CD14-positive monocyte (primary cell): ENCODE measurements around the gene RMND5A. TPM values are rescaled to one million over a fixed set of nuclear protein-coding genes. Genes with fewer than 3 reads are reported as not detected.
A peak's percentile ranks its signal among the peaks of the same experiment; 100 is the strongest.

Experiments used
- DNase-seq, 3 donors: peaks; one replicate each; pipeline ENCODE4 v3.0.0-alpha.2; 2011 to 2022
- H2AFZ ChIP-seq: 2 replicates; pipeline ENCODE4 v1.6.0; 2012; ENCODE audit warnings: mild to moderate bottlenecking, low read depth, low read length, inconsistent platforms; ENCODE audit not compliant: insufficient read depth, poor library complexity, severe bottlenecking
- H3K27ac ChIP-seq, 2 donors: 1 replicate in 1 of 2; 2 replicates in 1 of 2; pipeline ENCODE4 v1.5.1; 2012 to 2013; ENCODE audit warnings: low read length in 2 of 2, control low read depth in 1 of 2, inconsistent platforms in 1 of 2, low read depth in 1 of 2, mild to moderate bottlenecking in 1 of 2
- H3K27me3 ChIP-seq, 2 donors: one replicate each; pipeline versions ENCODE4 v1.6.0 to v1.6.1; 2011 to 2013; ENCODE audit warnings: low read length in 2 of 2; ENCODE audit not compliant: control insufficient read depth in 2 of 2, insufficient read depth in 2 of 2
- H3K36me3 ChIP-seq, 2 donors: replicated peaks in 1 of 2; 1 replicate in 1 of 2; 2 replicates in 1 of 2; pipeline versions ENCODE4 v1.5.1 to v1.6.1; 2012 to 2013; ENCODE audit warnings: low read length in 2 of 2, control low read depth in 1 of 2, inconsistent platforms in 1 of 2, mild to moderate bottlenecking in 1 of 2; ENCODE audit not compliant: insufficient read depth in 2 of 2, control insufficient read depth in 1 of 2
- H3K4me1 ChIP-seq, 2 donors: 1 replicate in 1 of 2; 2 replicates in 1 of 2; pipeline versions ENCODE4 v1.5.1 to v1.6.1; 2012 to 2013; ENCODE audit warnings: low read length in 2 of 2, control low read depth in 1 of 2, inconsistent platforms in 1 of 2, mild to moderate bottlenecking in 1 of 2, moderate library complexity in 1 of 2; ENCODE audit not compliant: insufficient read depth in 2 of 2, control insufficient read depth in 1 of 2
- H3K4me2 ChIP-seq: replicated peaks from 2 replicates; pipeline ENCODE3; 2012; ENCODE audit warnings: low read length, moderate library complexity, mild to moderate bottlenecking; ENCODE audit not compliant: poor library complexity, severe bottlenecking; ENCODE audit errors: extremely low read depth
- H3K4me3 ChIP-seq, 3 experiments: fragments of 200-600 bp in 1 of 3; sonication (generic) in 1 of 3; replicated peaks in 1 of 3; 1 replicate in 2 of 3; 2 replicates in 1 of 3; pipeline ENCODE4 v1.5.1; 2011 to 2013; ENCODE audit warnings: low read length in 3 of 3, mild to moderate bottlenecking in 3 of 3, control low read depth in 2 of 3, low read depth in 2 of 3, inconsistent platforms in 1 of 3, moderate library complexity in 1 of 3
- H3K79me2 ChIP-seq: 2 replicates; pipeline ENCODE4 v1.6.0; 2012; ENCODE audit warnings: mild to moderate bottlenecking, control low read depth, inconsistent platforms, low read length, moderate library complexity; ENCODE audit not compliant: insufficient read depth
- H3K9ac ChIP-seq: 2 replicates; pipeline ENCODE4 v1.6.0; 2017; ENCODE audit warnings: low read length, mild to moderate bottlenecking; ENCODE audit not compliant: insufficient read depth, poor library complexity, severe bottlenecking
- H3K9me3 ChIP-seq, 2 donors: replicated peaks in 1 of 2; 1 replicate in 1 of 2; 2 replicates in 1 of 2; pipeline versions ENCODE4 v1.5.1 to v1.6.1; 2012 to 2013; ENCODE audit warnings: low read length in 2 of 2, control low read depth in 1 of 2; ENCODE audit not compliant: control insufficient read depth in 1 of 2, insufficient read depth in 1 of 2
- H4K20me1 ChIP-seq: 2 replicates; pipeline ENCODE4 v1.6.0; 2012; ENCODE audit warnings: mild to moderate bottlenecking, low read length, control low read depth, moderate library complexity; ENCODE audit not compliant: insufficient read depth
- H3K27ac Mint-ChIP-seq, 7 donors: one replicate each; pipeline ENCODE4 v1.8.0; 2020; ENCODE audit warnings: mild to moderate bottlenecking in 7 of 7, mixed read lengths in 7 of 7, moderate library complexity in 6 of 7, inconsistent platforms in 2 of 7
- H3K27me3 Mint-ChIP-seq, 3 donors: one replicate each; pipeline ENCODE4 v1.8.0; 2021 to 2022; ENCODE audit warnings: low read depth in 3 of 3, mild to moderate bottlenecking in 3 of 3, mixed read lengths in 3 of 3, moderate library complexity in 3 of 3, inconsistent platforms in 1 of 3
- H3K36me3 Mint-ChIP-seq, 2 donors: one replicate each; pipeline ENCODE4 v1.8.0; 2020; ENCODE audit warnings: mixed read lengths in 2 of 2, inconsistent platforms in 1 of 2, mild to moderate bottlenecking in 1 of 2
- H3K4me1 Mint-ChIP-seq: one replicate; pipeline ENCODE4 v1.8.0; 2020; ENCODE audit warnings: mild to moderate bottlenecking, mixed read lengths
- H3K4me3 Mint-ChIP-seq, 2 donors: one replicate each; pipeline ENCODE4 v1.8.0; 2020; ENCODE audit warnings: mild to moderate bottlenecking in 2 of 2, mixed read lengths in 2 of 2, moderate library complexity in 1 of 2
- H3K9me3 Mint-ChIP-seq, 7 donors: one replicate each; pipeline ENCODE4 v1.8.0; 2020 to 2022; ENCODE audit warnings: mixed read lengths in 7 of 7, mild to moderate bottlenecking in 6 of 7, moderate library complexity in 6 of 7, inconsistent platforms in 2 of 7
- CTCF ChIP-seq: fragments of 200-600 bp; IDR thresholded peaks from one replicate; pipeline ENCODE4 v1.8.0; 2022; ENCODE audit warnings: antibody characterized with exemption, mild to moderate bottlenecking
- WGBS: methylation state at CpG from one replicate; pipeline ENCODE4 v1.1.5; 2013; ENCODE audit warnings: missing lambda C conversion rate; ENCODE audit not compliant: insufficient coverage; 5-methylcytosine and 5-hydroxymethylcytosine counted together
- intact Hi-C, 2 donors: fragments of 100-400 bp; cut with micrococcal nuclease; formaldehyde crosslinking; loops; one replicate each; pipeline versions ENCODE4 v1.15.0 to v1.15.1; 2023
- polyA plus RNA-seq, 3 donors: library from polyadenylated mRNA; depleted of rRNA in 1 of 3; unstranded in 2 of 3; stranded (reverse) in 1 of 3; fragments of 300-500 nt in 2 of 3; fragments of >200 nt in 1 of 3; fragmentation: Illumina TruSeq in 2 of 3; gene quantifications; 1 replicate in 2 of 3; 2 replicates in 1 of 3; pipeline ENCODE4 v1.2.3, GENCODE V29; 2012 to 2021

RMND5A gene
- polyA plus RNA-seq, 3 donors: 18.5 to 20.3 (median 18.9) TPM

- Mint-ChIP-seq H3K9me3 (peaks cover 0 to 23% (median 5%) of the 10 kb centered on the region in 7 donors), H3K36me3 (peaks cover 0 to 11% of the 10 kb centered on the region in 2 donors), H3K4me3 (peak overlapping the region; percentile 39 to 78), H3K27me3 (peaks cover 55 to 62% (median 61%) of the 10 kb centered on the region in 3 donors), H3K4me1 (peaks cover 29% of the 10 kb centered on the region), H3K27ac (peak overlapping the region in 1 of 7 donors; percentile 32)
- no peak overlapping the region for H3K27ac ChIP-seq
- no peaks in the 10 kb centered on the region for H3K36me3 ChIP-seq
- 9% methylated on average over 55 of the region's 64 CpGs for WGBS
- H3K4me3 ChIP-seq: no peak overlapping the region
- no peak for TF ChIP-seq CTCF
- no peak overlapping the region for H3K9ac ChIP-seq
- DNase-seq: no peak
- H3K4me2 ChIP-seq: no peak overlapping the region
- peaks cover 17 to 27% of the 10 kb centered on the region in 2 donors for H3K4me1 ChIP-seq
- H3K9me3 ChIP-seq: peaks cover 0 to 31% of the 10 kb centered on the region in 2 donors
- no peaks in the 10 kb centered on the region for H3K79me2 ChIP-seq
- peaks cover 30 to 64% of the 10 kb centered on the region in 2 donors for H3K27me3 ChIP-seq
- intact Hi-C loops: no loop called here
- no peak overlapping the region for H2AFZ ChIP-seq
- no peaks in the 10 kb centered on the region for H4K20me1 ChIP-seq
Observed at GRCh38 chr2:86788881-86789686, 69.0 kb downstream of the RMND5A start.

- Histone ChIP-seq H3K27me3 (peaks cover 30 to 64% of the 10 kb centered on the region in 2 donors), H2AFZ (no peak overlapping the region), H3K27ac (no peak overlapping the region), H4K20me1 (no peaks in the 10 kb centered on the region), H3K4me2 (no peak overlapping the region), H3K36me3 (no peaks in the 10 kb centered on the region), H3K9ac (no peak overlapping the region), H3K4me3 (no peak overlapping the region), H3K4me1 (peaks cover 17 to 27% of the 10 kb centered on the region in 2 donors), H3K9me3 (peaks cover under 1 to 31% of the 10 kb centered on the region in 2 donors), H3K79me2 (no peaks in the 10 kb centered on the region)
- WGBS: 15% methylated on average over 39 of the region's 40 CpGs
- H3K27ac Mint-ChIP-seq: no peak overlapping the region
- H3K36me3 Mint-ChIP-seq: peaks cover 0 to 11% of the 10 kb centered on the region in 2 donors
- H3K4me3 Mint-ChIP-seq: peak overlapping the region; percentile 67 to 78
- peaks cover 57 to 65% (median 63%) of the 10 kb centered on the region in 3 donors for H3K27me3 Mint-ChIP-seq
- no peak for TF ChIP-seq CTCF
- DNase-seq: no peak
- intact Hi-C loops: no loop called here
- peaks cover 0 to 23% (median 5%) of the 10 kb centered on the region in 7 donors for H3K9me3 Mint-ChIP-seq
- H3K4me1 Mint-ChIP-seq: peaks cover 27% of the 10 kb centered on the region
Observed at GRCh38 chr2:86789687-86790133, 69.6 kb downstream of the RMND5A start.
